Testis (tissue), 3 donors: ENCODE results near the gene TVP23A. TPM values are rescaled to one million over a fixed set of nuclear protein-coding genes. Genes with fewer than 3 reads are reported as not detected.

Experiments
- DNase-seq: peaks from one replicate; pipeline ENCODE4 v3.0.0-alpha.2; 2019
- H3K27ac ChIP-seq, 2 donors: fragments of 200-600 bp; sonication (generic); one replicate each; pipeline ENCODE4 v1.5.1; 2019
- H3K27me3 ChIP-seq: fragments of 200-600 bp; sonication (generic); one replicate; pipeline ENCODE4 v1.5.1; 2019
- H3K36me3 ChIP-seq: fragments of 200-600 bp; sonication (generic); one replicate; pipeline ENCODE4 v1.5.1; 2017; ENCODE audit warnings: low read depth; ENCODE audit errors: missing control alignments
- H3K4me1 ChIP-seq: fragments of 200-600 bp; sonication (generic); one replicate; pipeline ENCODE4 v1.5.1; 2019
- H3K4me3 ChIP-seq, 2 donors: fragments of 200-600 bp; sonication (generic); one replicate each; pipeline ENCODE4 v1.5.1; 2017 to 2019
- H3K9me3 ChIP-seq: fragments of 200-600 bp; sonication (generic); one replicate; pipeline ENCODE4 v1.5.1; 2017
- CTCF ChIP-seq, 3 experiments: fragments of 450-650 bp in 2 of 3; fragments of 200-600 bp in 1 of 3; sonication (generic) in 1 of 3; IDR thresholded peaks; one replicate each; pipeline ENCODE4 v1.5.1; 2016 to 2019; ENCODE audit warnings: antibody characterized with exemption in 3 of 3, mild to moderate bottlenecking in 2 of 3, moderate library complexity in 1 of 3
- POLR2A ChIP-seq: fragments of 450-650 bp; IDR thresholded peaks from one replicate; pipeline ENCODE4 v1.6.1; 2017; ENCODE audit warnings: antibody characterized with exemption, mild to moderate bottlenecking, moderate library complexity
- WGBS, 2 donors: methylation state at CpG; one replicate each; pipeline ENCODE4 v1.1.5; 2018; 5-methylcytosine and 5-hydroxymethylcytosine counted together
- intact Hi-C: fragments of 100-400 bp; cut with DNase I; formaldehyde crosslinking; loops from one replicate; pipeline ENCODE4 v1.15.1; 2023; ENCODE audit warnings: low total_unique reads
- polyA plus RNA-seq: library from polyadenylated mRNA; stranded (reverse); fragments of 350-450 nt; fragmentation: Illumina TruSeq; extraction: RNeasy Lipid Tissue Mini Kit (QIAGEN cat#74804); gene quantifications from one replicate; pipeline ENCODE4 v1.2.3, GENCODE V29; 2014; ENCODE audit warnings: low read depth, low replicate concordance; ENCODE audit not compliant: insufficient read depth
- total RNA-seq, 2 donors: library from RNA; depleted of rRNA; stranded (reverse); fragments of >200 nt; gene quantifications; one replicate each; pipeline ENCODE4 v1.2.3, GENCODE V29; 2016

The TVP23A gene
- total and polyA plus RNA-seq, 3 donors from 2014 or later: 1.7 to 4.2 (median 3.5) TPM

DNA sequence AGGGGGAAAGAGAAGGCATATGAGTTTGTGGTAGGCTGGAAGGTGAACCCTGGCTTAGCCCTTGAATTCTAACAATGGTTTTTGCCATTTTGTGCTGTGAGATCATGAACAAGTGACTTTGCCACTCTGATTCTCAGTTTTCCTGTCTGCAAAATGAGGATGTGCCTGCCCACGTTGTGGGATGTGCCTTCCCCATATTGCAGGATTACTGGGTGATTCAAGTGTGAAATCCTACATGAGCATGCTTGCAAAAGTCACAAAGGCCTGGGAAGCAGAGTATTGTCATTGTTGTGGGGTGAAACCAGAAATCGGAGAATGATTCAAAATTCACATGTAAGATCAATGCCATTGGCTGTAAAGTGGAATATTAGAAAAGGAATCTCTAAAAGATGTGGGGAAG is 28.6 kb upstream of the TVP23A start:
- intact Hi-C loops: no loop called here
- TF ChIP-seq CTCF (IDR thresholded peaks at IDR 0.05): no peak
- TF ChIP-seq POLR2A: no peak
- no peak overlapping the region for H3K27ac ChIP-seq
- 60 to 75% methylated on average over 2 of the region's 2 CpGs for WGBS, 2 donors
- no peaks in the 10 kb centered on the region for H3K4me1 ChIP-seq
- no peaks in the 10 kb centered on the region for H3K27me3 ChIP-seq
- no peaks in the 10 kb centered on the region for H3K9me3 ChIP-seq
- H3K36me3 ChIP-seq: no peaks in the 10 kb centered on the region
- no peak overlapping the region for H3K4me3 ChIP-seq
- no peak for DNase-seq

- H3K27ac ChIP-seq: no peak overlapping the region
- H3K4me1 ChIP-seq: no peaks in the 10 kb centered on the region
- DNase-seq: no peak
- WGBS, 2 donors: 87 to 94% methylated on average over 11 to 14 of the region's 14 CpGs
- no peak overlapping the region for H3K4me3 ChIP-seq
- no peaks in the 10 kb centered on the region for H3K27me3 ChIP-seq
- no peaks in the 10 kb centered on the region for H3K36me3 ChIP-seq
- intact Hi-C loops: no loop called here
- H3K9me3 ChIP-seq: no peaks in the 10 kb centered on the region
- TF ChIP-seq CTCF (IDR thresholded peaks at IDR 0.05) (no peak), POLR2A (no peak)
These were observed 27.8 kb upstream of the TVP23A start for GRCh38 chr16:10846213-10846998.

GRCh38 chr16:10840703-10841102 is 22.1 kb upstream of the TVP23A start:
- intact Hi-C loops: no loop called here
- H3K27ac ChIP-seq: no peak overlapping the region
- TF ChIP-seq CTCF (IDR thresholded peaks at IDR 0.05) (no peak), POLR2A (no peak)
- DNase-seq: no peak
- H3K9me3 ChIP-seq: no peaks in the 10 kb centered on the region
- no peaks in the 10 kb centered on the region for H3K4me1 ChIP-seq
- H3K36me3 ChIP-seq: no peaks in the 10 kb centered on the region
- no peak overlapping the region for H3K4me3 ChIP-seq
- no peaks in the 10 kb centered on the region for H3K27me3 ChIP-seq
- WGBS, 2 donors: 48 to 65% methylated on average over 16 of the region's 16 CpGs

- intact Hi-C loops: no loop called here
These were observed 20.7 kb upstream of the TVP23A start for GRCh38 chr16:10839279-10839666.

More at GRCh38 chr16:10839279-10839666, 20.7 kb upstream of the TVP23A start:
- H3K9me3 ChIP-seq: no peaks in the 10 kb centered on the region
- no peak for DNase-seq
- H3K4me3 ChIP-seq: no peak overlapping the region
- no peak overlapping the region for H3K27ac ChIP-seq
- TF ChIP-seq CTCF (IDR thresholded peaks at IDR 0.05) (no peak), POLR2A (no peak)
- no peaks in the 10 kb centered on the region for H3K36me3 ChIP-seq
- no peaks in the 10 kb centered on the region for H3K27me3 ChIP-seq
- 67 to 76% methylated on average over 6 of the region's 6 CpGs for WGBS, 2 donors
- H3K4me1 ChIP-seq: no peaks in the 10 kb centered on the region
